ENCODE results near the gene TRIM71.

Gene TRIM71

DNA sequence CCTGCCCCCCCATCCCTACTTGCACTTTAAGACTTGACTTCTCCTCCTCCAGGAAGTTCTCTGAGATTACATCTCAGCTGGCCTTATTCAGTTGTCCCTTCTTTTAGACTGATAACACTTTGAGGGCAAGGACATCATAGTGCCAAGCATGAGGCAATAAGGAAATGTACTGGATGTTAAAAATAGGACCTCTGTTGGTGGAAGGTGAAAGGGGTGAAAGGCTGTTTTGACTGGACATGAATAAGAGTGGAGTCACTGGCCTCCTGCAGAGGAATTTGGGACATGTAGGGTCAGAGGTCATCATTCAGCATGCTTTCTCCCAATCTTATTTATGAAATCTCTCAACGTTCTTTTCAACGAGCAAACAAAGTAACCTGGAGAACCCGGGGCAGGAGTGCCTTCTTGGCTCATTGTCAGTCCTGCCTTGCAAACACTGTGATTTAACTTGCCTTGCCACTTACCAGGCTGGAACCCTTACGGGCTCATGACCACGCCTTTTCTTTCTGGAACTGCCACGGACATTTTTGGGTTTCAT, 38.6 kb downstream of the TRIM71 start:
- no peaks in the 10 kb centered on the region for H3K9me3 ChIP-seq (ENCODE audit: low read length)
- no peaks in the 10 kb centered on the region for H3K79me2 ChIP-seq (ENCODE audit: insufficient read depth, low read length)
- TF ChIP-seq EZH2 (IDR thresholded peaks at IDR 0.05; ENCODE audit: borderline replicate concordance, low read length), result no peak
- TF ChIP-seq, protein P1, sequence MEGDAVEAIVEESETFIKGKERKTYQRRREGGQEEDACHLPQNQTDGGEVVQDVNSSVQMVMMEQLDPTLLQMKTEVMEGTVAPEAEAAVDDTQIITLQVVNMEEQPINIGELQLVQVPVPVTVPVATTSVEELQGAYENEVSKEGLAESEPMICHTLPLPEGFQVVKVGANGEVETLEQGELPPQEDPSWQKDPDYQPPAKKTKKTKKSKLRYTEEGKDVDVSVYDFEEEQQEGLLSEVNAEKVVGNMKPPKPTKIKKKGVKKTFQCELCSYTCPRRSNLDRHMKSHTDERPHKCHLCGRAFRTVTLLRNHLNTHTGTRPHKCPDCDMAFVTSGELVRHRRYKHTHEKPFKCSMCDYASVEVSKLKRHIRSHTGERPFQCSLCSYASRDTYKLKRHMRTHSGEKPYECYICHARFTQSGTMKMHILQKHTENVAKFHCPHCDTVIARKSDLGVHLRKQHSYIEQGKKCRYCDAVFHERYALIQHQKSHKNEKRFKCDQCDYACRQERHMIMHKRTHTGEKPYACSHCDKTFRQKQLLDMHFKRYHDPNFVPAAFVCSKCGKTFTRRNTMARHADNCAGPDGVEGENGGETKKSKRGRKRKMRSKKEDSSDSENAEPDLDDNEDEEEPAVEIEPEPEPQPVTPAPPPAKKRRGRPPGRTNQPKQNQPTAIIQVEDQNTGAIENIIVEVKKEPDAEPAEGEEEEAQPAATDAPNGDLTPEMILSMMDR (IDR thresholded peaks at IDR 0.05; ENCODE audit: low read length), result no peak
- H4K20me1 ChIP-seq (ENCODE audit: insufficient read depth, low read length), result no peaks in the 10 kb centered on the region
- H3K4me2 ChIP-seq (ENCODE audit: low read length), result no peak overlapping the region
- H2AFZ ChIP-seq (ENCODE audit: low read length), result no peak overlapping the region
- H3K36me3 ChIP-seq (ENCODE audit: insufficient read depth, low read length), result no peaks in the 10 kb centered on the region
- no peaks in the 10 kb centered on the region for H3K4me1 ChIP-seq (ENCODE audit: insufficient read depth, low read length, severe bottlenecking)
- H3F3A ChIP-seq (ENCODE audit: insufficient read depth, low read length), result no peaks in the 10 kb centered on the region
- H3K9ac ChIP-seq (ENCODE audit: low read length), result no peak overlapping the region
- H3K27me3 ChIP-seq (ENCODE audit: insufficient read depth, low read length), result no peaks in the 10 kb centered on the region
- no peak overlapping the region for H3K27ac ChIP-seq (ENCODE audit: low read depth, low read length, poor library complexity, severe bottlenecking)
- no peak overlapping the region for H3K4me3 ChIP-seq (ENCODE audit: low read depth, low read length, poor library complexity, severe bottlenecking)
- no peaks in the 10 kb centered on the region for H3K9me2 ChIP-seq (ENCODE audit: low read depth, low read length)

- H2AFZ ChIP-seq (ENCODE audit: low read length), result no peak overlapping the region
- no peaks in the 10 kb centered on the region for H3K9me3 ChIP-seq (ENCODE audit: low read length)
- no peaks in the 10 kb centered on the region for H3K4me1 ChIP-seq (ENCODE audit: insufficient read depth, low read length, severe bottlenecking)
- TF ChIP-seq EZH2 (IDR thresholded peaks at IDR 0.05; ENCODE audit: borderline replicate concordance, low read length), result no peak
- TF ChIP-seq, protein P1 (IDR thresholded peaks at IDR 0.05; ENCODE audit: low read length), result no peak
- H3K4me2 ChIP-seq (ENCODE audit: low read length), result no peak overlapping the region
- H3K9ac ChIP-seq (ENCODE audit: low read length), result no peak overlapping the region
- H3K27ac ChIP-seq (ENCODE audit: low read depth, low read length, poor library complexity, severe bottlenecking), result no peak overlapping the region
- H3K79me2 ChIP-seq (ENCODE audit: insufficient read depth, low read length), result no peaks in the 10 kb centered on the region
- H3K4me3 ChIP-seq (ENCODE audit: low read depth, low read length, poor library complexity, severe bottlenecking), result no peak overlapping the region
- H4K20me1 ChIP-seq (ENCODE audit: insufficient read depth, low read length), result no peaks in the 10 kb centered on the region
- no peaks in the 10 kb centered on the region for H3K36me3 ChIP-seq (ENCODE audit: insufficient read depth, low read length)
- H3K9me2 ChIP-seq (ENCODE audit: low read depth, low read length), result no peaks in the 10 kb centered on the region
- no peaks in the 10 kb centered on the region for H3F3A ChIP-seq (ENCODE audit: insufficient read depth, low read length)
- no peaks in the 10 kb centered on the region for H3K27me3 ChIP-seq (ENCODE audit: insufficient read depth, low read length)
Measured at GRCh38 chr3:32856901-32857507, 39.2 kb downstream of the TRIM71 start.

- Histone ChIP-seq H3F3A (ENCODE audit: insufficient read depth, low read length) (no peaks in the 10 kb centered on the region), H3K27ac (ENCODE audit: low read depth, low read length, poor library complexity, severe bottlenecking) (no peak overlapping the region), H3K9me3 (ENCODE audit: low read length) (no peaks in the 10 kb centered on the region), H3K4me1 (ENCODE audit: insufficient read depth, low read length, severe bottlenecking) (no peaks in the 10 kb centered on the region), H3K27me3 (ENCODE audit: insufficient read depth, low read length) (no peaks in the 10 kb centered on the region), H2AFZ (ENCODE audit: low read length) (no peak overlapping the region), H3K79me2 (ENCODE audit: insufficient read depth, low read length) (no peaks in the 10 kb centered on the region), H3K4me2 (ENCODE audit: low read length) (no peak overlapping the region), H3K36me3 (ENCODE audit: insufficient read depth, low read length) (no peaks in the 10 kb centered on the region), H3K9ac (ENCODE audit: low read length) (no peak overlapping the region), H3K9me2 (ENCODE audit: low read depth, low read length) (no peaks in the 10 kb centered on the region), H4K20me1 (ENCODE audit: insufficient read depth, low read length) (no peaks in the 10 kb centered on the region), H3K4me3 (ENCODE audit: low read depth, low read length, poor library complexity, severe bottlenecking) (no peak overlapping the region)
- TF ChIP-seq, protein P1 (IDR thresholded peaks at IDR 0.05; ENCODE audit: low read length), result no peak
- no peak for TF ChIP-seq EZH2 (IDR thresholded peaks at IDR 0.05; ENCODE audit: borderline replicate concordance, low read length)
Measured at GRCh38 chr3:32857921-32858320, 40.1 kb downstream of the TRIM71 start.
